ENCODE measurements around the gene ROR1. TPM values are rescaled to one million over a fixed set of nuclear protein-coding genes. Genes with fewer than 3 reads are reported as not detected.

The ROR1 gene
- total RNA-seq, 4 donors from 2014 or later, result 10.6 to 21.7 (median 15.1) TPM

GRCh38 chr1:63773496-63773814 is 362 bp upstream of the ROR1 start:
- H3K4me1 ChIP-seq, result peaks cover 24% of the 10 kb centered on the region
- peak overlapping the region; percentile 63 for H3K4me3 ChIP-seq
- no peaks in the 10 kb centered on the region for H3K36me3 ChIP-seq
- no peak for DNase-seq (ENCODE audit: low spot score in 2 of 2)
- peak overlapping the region; percentile 67 for H3K27ac ChIP-seq
- 8% methylated on average over 9 of the region's 9 CpGs for WGBS
- no peak for TF ChIP-seq POLR2AphosphoS5 (IDR thresholded peaks at IDR 0.05)
- no peak for TF ChIP-seq CTCF (IDR thresholded peaks at IDR 0.05)
- TF ChIP-seq EP300 (IDR thresholded peaks at IDR 0.05), result no peak
- TF ChIP-seq POLR2A (IDR thresholded peaks at IDR 0.05), result no peak
- no peaks in the 10 kb centered on the region for H3K9me3 ChIP-seq
- no peaks in the 10 kb centered on the region for H3K27me3 ChIP-seq

GRCh38 chr1:63774617-63775417 is 1.0 kb downstream of the ROR1 start:
- Histone ChIP-seq H3K4me3 (peak overlapping the region; percentile 63), H3K36me3 (no peaks in the 10 kb centered on the region), H3K4me1 (peaks cover 28% of the 10 kb centered on the region), H3K27me3 (no peaks in the 10 kb centered on the region), H3K9me3 (no peaks in the 10 kb centered on the region), H3K27ac (peak overlapping the region; percentile 67)
- under 1% methylated on average over 21 of the region's 72 CpGs for WGBS
- TF ChIP-seq CTCF (IDR thresholded peaks at IDR 0.05) (no peak), EP300 (IDR thresholded peaks at IDR 0.05) (no peak), POLR2A (IDR thresholded peaks at IDR 0.05) (no peak), POLR2AphosphoS5 (IDR thresholded peaks at IDR 0.05) (no peak)
- DNase-seq (ENCODE audit: low spot score in 2 of 2), result peak; percentile 75 to 84

DNA sequence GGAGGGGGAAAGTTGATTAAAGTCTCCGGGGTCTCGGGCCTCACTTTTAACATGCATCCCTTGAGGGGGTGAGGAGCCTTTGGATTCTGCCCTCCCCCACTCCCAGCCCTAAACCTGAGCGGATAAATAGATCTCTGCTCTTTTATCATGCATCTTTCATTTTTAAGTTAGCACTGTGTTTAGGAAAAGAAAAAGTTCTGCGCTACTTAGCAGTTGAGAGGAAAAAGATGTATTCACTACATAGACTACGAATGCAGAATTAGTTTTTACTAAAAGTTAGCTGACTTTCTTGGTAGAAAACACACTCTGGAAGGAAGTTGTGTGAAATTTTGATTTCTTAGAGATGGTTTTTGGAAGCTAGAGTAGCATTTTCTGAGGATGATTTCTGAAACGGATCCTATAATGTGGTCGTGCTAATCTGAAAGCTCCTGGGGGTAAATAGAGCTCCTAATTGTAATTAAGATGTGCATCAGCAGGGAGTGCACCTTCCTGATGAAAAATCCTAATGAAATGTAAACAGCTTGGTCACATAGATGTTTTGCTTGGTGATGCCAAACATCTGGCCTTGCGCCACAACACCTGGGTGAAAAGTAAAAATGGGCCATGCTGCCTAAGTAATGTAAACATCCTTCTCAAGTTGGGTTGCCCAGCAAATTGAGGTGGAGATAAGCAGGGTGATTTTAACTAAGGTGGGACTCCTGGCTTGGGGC is 1.8 kb downstream of the ROR1 start:
- peaks cover 29% of the 10 kb centered on the region for H3K4me1 ChIP-seq
- no peaks in the 10 kb centered on the region for H3K9me3 ChIP-seq
- H3K27me3 ChIP-seq, result no peaks in the 10 kb centered on the region
- peak overlapping the region; percentile 63 for H3K4me3 ChIP-seq
- TF ChIP-seq POLR2AphosphoS5 (IDR thresholded peaks at IDR 0.05) (no peak), CTCF (IDR thresholded peaks at IDR 0.05) (no peak), EP300 (IDR thresholded peaks at IDR 0.05) (no peak), POLR2A (IDR thresholded peaks at IDR 0.05) (no peak)
- no peak for DNase-seq (ENCODE audit: low spot score in 2 of 2)
- no peak overlapping the region for H3K27ac ChIP-seq
- 34% methylated on average over 8 of the region's 8 CpGs for WGBS
- no peaks in the 10 kb centered on the region for H3K36me3 ChIP-seq

GRCh38 chr1:63777286-63777685 is 3.5 kb downstream of the ROR1 start:
- no peaks in the 10 kb centered on the region for H3K27me3 ChIP-seq

More at GRCh38 chr1:63777286-63777685, 3.5 kb downstream of the ROR1 start:
- Histone ChIP-seq H3K36me3 (no peaks in the 10 kb centered on the region), H3K4me1 (peaks cover 29% of the 10 kb centered on the region), H3K27ac (no peak overlapping the region), H3K9me3 (no peaks in the 10 kb centered on the region), H3K4me3 (no peak overlapping the region)
- TF ChIP-seq POLR2AphosphoS5 (IDR thresholded peaks at IDR 0.05) (no peak), EP300 (IDR thresholded peaks at IDR 0.05) (no peak), CTCF (IDR thresholded peaks at IDR 0.05) (no peak), POLR2A (IDR thresholded peaks at IDR 0.05) (no peak)
- WGBS, result 72% methylated on average over 2 of the region's 2 CpGs
- DNase-seq (ENCODE audit: low spot score in 2 of 2), result no peak

Measured in suprapubic skin (tissue), 4 donors.